HepG2 (cell line): ENCODE data around the gene MACROH2A1. TPM values are rescaled to one million over a fixed set of nuclear protein-coding genes. Genes with fewer than 3 reads are reported as not detected.

Experiments
- ATAC-seq: fragments of 200-7000 bp; cut with Tn5 transposase; 3 replicates; pipeline ENCODE4 v1.9.1; 2020; ENCODE audit warnings: mild to moderate bottlenecking, moderate library complexity
- BruUV-seq: library from RNA; stranded (reverse); fragments of 400-500 nt; replicated peaks from 2 replicates; lab custom pipeline; 2021; lab: Mats Ljungman, UMichigan
- CTCF ChIA-PET: fragments of 300-600 bp; formaldehyde crosslinking; extraction: SDS; loops from one replicate; lab custom pipeline; 2021; ENCODE audit warnings: low total read pairs, inconsistent platforms, low intra/inter-chr PET ratio; lab: Yijun Ruan, JAX
- POLR2A ChIA-PET: fragments of 350-600 bp; sonication (Branson Sonifier 250); formaldehyde crosslinking; loops from one replicate; lab custom pipeline; 2020; ENCODE audit warnings: antibody characterized with exemption, inconsistent platforms; lab: Yijun Ruan, JAX
- DNase-seq: peaks from one replicate; pipeline ENCODE4 v3.0.0-alpha.2; 2015; ENCODE audit warnings: low spot score
- FAIRE-seq: peaks from 3 replicates; lab custom pipeline; 2011; peaks lifted over from hg19 to GRCh38; lab: Jason Lieb, UNC
- H2AFZ ChIP-seq: one replicate; pipeline ENCODE4 v1.6.1; 2011; ENCODE audit warnings: low read length, inconsistent platforms
- H3K27ac ChIP-seq: fragments of 300-600 bp; 3 replicates; pipeline ENCODE4 v1.8.0; 2011; ENCODE audit warnings: mixed run types, mild to moderate bottlenecking, mixed read lengths, low read length, inconsistent platforms; ENCODE audit not compliant: insufficient read depth; ENCODE audit errors: extremely low read length
- H3K27me3 ChIP-seq, 2 experiments: fragments of 200-600 bp in 1 of 2; 2 replicates in 1 of 2; 3 replicates in 1 of 2; pipeline versions ENCODE4 v1.6.0 to v1.8.0; 2011; ENCODE audit warnings: low read length in 2 of 2, mild to moderate bottlenecking in 2 of 2, moderate library complexity in 2 of 2, inconsistent platforms in 1 of 2; ENCODE audit not compliant: insufficient read depth in 2 of 2, control insufficient read depth in 1 of 2
- H3K36me3 ChIP-seq, 2 experiments: fragments of 200-600 bp in 1 of 2; replicated peaks in 1 of 2; 2 replicates in 1 of 2; 3 replicates in 1 of 2; pipeline versions ENCODE4 v1.5.1 to v1.8.0; 2011; ENCODE audit warnings: low read length in 2 of 2, inconsistent platforms in 1 of 2; ENCODE audit not compliant: insufficient read depth in 2 of 2, control insufficient read depth in 1 of 2
- H3K4me1 ChIP-seq: 2 replicates; pipeline ENCODE4 v1.5.1; 2012; ENCODE audit warnings: low read length, inconsistent platforms; ENCODE audit not compliant: insufficient read depth
- H3K4me2 ChIP-seq: 2 replicates; pipeline ENCODE4 v1.6.0; 2011; ENCODE audit warnings: low read depth, low read length, inconsistent platforms
- H3K4me3 ChIP-seq, 3 experiments: fragments of 200-600 bp in 1 of 3; sonication (generic), shearing (Covaris generic) in 1 of 3; replicated peaks in 1 of 3; 2 replicates each; pipeline ENCODE4 v1.5.1; 2011 to 2016; ENCODE audit warnings: low read length in 3 of 3, inconsistent platforms in 2 of 3, low read depth in 2 of 3, mild to moderate bottlenecking in 2 of 3, control low read depth in 1 of 3, mixed read lengths in 1 of 3; ENCODE audit not compliant: insufficient read depth in 1 of 3
- H3K79me2 ChIP-seq: one replicate; pipeline ENCODE4 v1.6.1; 2011; ENCODE audit warnings: low read length, inconsistent platforms; ENCODE audit not compliant: insufficient read depth
- H3K9ac ChIP-seq: 2 replicates; pipeline ENCODE4 v1.6.0; 2011; ENCODE audit warnings: mild to moderate bottlenecking, low read depth, low read length, inconsistent platforms; ENCODE audit not compliant: insufficient read depth
- H3K9me3 ChIP-seq: 2 replicates; pipeline ENCODE4 v1.5.1; 2012; ENCODE audit warnings: mild to moderate bottlenecking, low read length
- H4K20me1 ChIP-seq: 2 replicates; pipeline ENCODE4 v1.6.0; 2011; ENCODE audit warnings: inconsistent platforms, mild to moderate bottlenecking, low read length, moderate library complexity; ENCODE audit not compliant: insufficient read depth
- CBX5 ChIP-seq: sonication (generic); formaldehyde crosslinking; IDR thresholded peaks from 2 replicates; pipeline ENCODE4 v1.4.0; 2020; ENCODE audit warnings: missing genetic modification reagents, borderline replicate concordance
- MBNL3 ChIP-seq: fragments of 250-450 bp; sonication (Bioruptor Pico); conservative IDR thresholded peaks from 2 replicates; pipeline ENCODE4 v1.8.0; 2022; ENCODE audit warnings: mild to moderate bottlenecking, inconsistent platforms
- NCOA1 ChIP-seq: sonication (generic); formaldehyde crosslinking; IDR thresholded peaks from 2 replicates; pipeline ENCODE4 v1.9.0; 2021; ENCODE audit warnings: missing genetic modification reagents
- SMAD9 ChIP-seq: sonication (generic); formaldehyde crosslinking; IDR thresholded peaks from 2 replicates; pipeline ENCODE4 v1.5.1; 2020; ENCODE audit warnings: mild to moderate bottlenecking, missing genetic modification reagents
- ZC3H13 ChIP-seq: sonication (generic); formaldehyde crosslinking; IDR thresholded peaks from 2 replicates; pipeline ENCODE4 v1.8.1; 2023; ENCODE audit warnings: mild to moderate bottlenecking, missing genetic modification reagents, moderate library complexity
- WGBS: methylation state at CpG from one replicate; pipeline ENCODE4 v1.1.6; 2017; ENCODE audit warnings: low lambda C conversion rate; 5-methylcytosine and 5-hydroxymethylcytosine counted together
- in situ Hi-C: cut with HindIII; loops from 2 replicates; pipeline ENCODE4 v1.10.0; 2017; ENCODE audit warnings: low pct_unique_long_range_greater_than_20kb; ENCODE audit not compliant: extremely low pct_ligation_motif_present
- intact Hi-C: fragments of 100-400 bp; cut with micrococcal nuclease; formaldehyde crosslinking; loops from one replicate; pipeline ENCODE4 v1.10.0; 2022; ENCODE audit not compliant: unreplicated experiment
- polyA plus RNA-seq, 8 experiments: library from polyadenylated mRNA; depleted of rRNA in 3 of 8; stranded (reverse) in 7 of 8; unstranded in 1 of 8; fragments of >200 nt; fragmentation: Illumina TruSeq in 4 of 8; extraction: Trizol in 4 of 8; gene quantifications; 2 replicates each; pipeline versions ENCODE4 v1.2.1 to v1.2.3, GENCODE V29; 2011 to 2016; ENCODE audit warnings: low read depth in 4 of 8, missing spikeins in 1 of 8, mixed read lengths in 1 of 8; ENCODE audit not compliant: insufficient read depth in 1 of 8
- total RNA-seq, 5 experiments: library from RNA; depleted of rRNA; stranded (reverse); fragments of >200 nt; fragmentation: Illumina TruSeq; extraction: Trizol; gene quantifications; 2 replicates each; pipeline ENCODE4 v1.2.3, GENCODE V29; 2016; ENCODE audit warnings: low read depth in 1 of 5
- TF ChIP-seq, protein P1 (sequence below), 2 experiments: sonication (generic) in 1 of 2; formaldehyde crosslinking in 1 of 2; IDR thresholded peaks; 2 replicates each; pipeline versions ENCODE4 v1.5.1 to v1.6.1; 2011 to 2020; ENCODE audit warnings: borderline replicate concordance in 1 of 2, low read depth in 1 of 2, low read length in 1 of 2, mild to moderate bottlenecking in 1 of 2, missing genetic modification reagents in 1 of 2, moderate library complexity in 1 of 2
- TF ChIP-seq, protein P2 (sequence below): sonication (generic); formaldehyde crosslinking; IDR thresholded peaks from 2 replicates; pipeline ENCODE4 v1.4.0; 2020; ENCODE audit warnings: missing genetic modification reagents, mild to moderate bottlenecking, borderline replicate concordance

Gene MACROH2A1
- total and polyA plus RNA-seq, 2 of the 13 experiments (the other 11 are each of a cell fraction or from before 2014, with no cell fraction given), result 69.1 to 158 TPM

DNA sequence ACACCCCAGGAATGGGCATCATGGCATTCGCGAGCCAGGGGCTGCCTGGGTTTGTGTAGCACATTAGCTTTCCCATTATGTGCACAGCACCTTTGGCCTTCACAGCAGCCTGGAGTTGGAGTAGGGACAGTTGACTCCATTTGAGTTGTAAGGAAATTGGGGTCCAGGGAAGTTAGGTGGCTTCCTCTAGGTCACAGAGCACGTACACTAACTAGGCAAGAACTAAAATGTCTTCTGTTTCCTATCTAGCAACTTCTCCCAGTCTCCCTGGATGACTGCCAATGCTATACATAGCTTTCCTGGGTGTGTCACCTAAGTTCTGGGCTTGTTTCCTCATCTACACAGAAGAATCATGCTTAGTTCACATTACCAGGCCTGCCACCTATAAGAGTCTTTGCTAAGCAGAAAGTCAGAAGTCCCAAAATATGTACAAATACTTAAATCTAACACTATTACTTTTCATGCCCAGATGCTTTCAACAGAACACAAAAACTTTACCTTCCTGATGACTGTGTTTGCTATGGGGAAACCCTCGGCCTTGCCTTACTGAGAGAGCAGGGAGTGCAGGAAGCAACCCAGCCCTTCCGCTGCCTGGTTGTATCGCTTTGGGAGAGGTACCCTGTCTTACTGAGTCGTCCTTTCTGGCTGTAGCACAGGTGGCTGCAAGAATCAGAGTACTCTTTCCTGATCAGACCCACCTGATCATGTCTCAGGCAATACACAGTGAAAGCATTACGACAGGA is 12.0 kb downstream of the MACROH2A1 start (continued):
- TF ChIP-seq, protein P1, sequence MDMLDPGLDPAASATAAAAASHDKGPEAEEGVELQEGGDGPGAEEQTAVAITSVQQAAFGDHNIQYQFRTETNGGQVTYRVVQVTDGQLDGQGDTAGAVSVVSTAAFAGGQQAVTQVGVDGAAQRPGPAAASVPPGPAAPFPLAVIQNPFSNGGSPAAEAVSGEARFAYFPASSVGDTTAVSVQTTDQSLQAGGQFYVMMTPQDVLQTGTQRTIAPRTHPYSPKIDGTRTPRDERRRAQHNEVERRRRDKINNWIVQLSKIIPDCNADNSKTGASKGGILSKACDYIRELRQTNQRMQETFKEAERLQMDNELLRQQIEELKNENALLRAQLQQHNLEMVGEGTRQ (IDR thresholded peaks at IDR 0.05; ENCODE audit: low read depth, low read length), result no peak
- TF ChIP-seq, protein P1 (CRISPR knock-in tag; IDR thresholded peaks at IDR 0.05; ENCODE audit: borderline replicate concordance), result no peak
- TF ChIP-seq, protein P2, sequence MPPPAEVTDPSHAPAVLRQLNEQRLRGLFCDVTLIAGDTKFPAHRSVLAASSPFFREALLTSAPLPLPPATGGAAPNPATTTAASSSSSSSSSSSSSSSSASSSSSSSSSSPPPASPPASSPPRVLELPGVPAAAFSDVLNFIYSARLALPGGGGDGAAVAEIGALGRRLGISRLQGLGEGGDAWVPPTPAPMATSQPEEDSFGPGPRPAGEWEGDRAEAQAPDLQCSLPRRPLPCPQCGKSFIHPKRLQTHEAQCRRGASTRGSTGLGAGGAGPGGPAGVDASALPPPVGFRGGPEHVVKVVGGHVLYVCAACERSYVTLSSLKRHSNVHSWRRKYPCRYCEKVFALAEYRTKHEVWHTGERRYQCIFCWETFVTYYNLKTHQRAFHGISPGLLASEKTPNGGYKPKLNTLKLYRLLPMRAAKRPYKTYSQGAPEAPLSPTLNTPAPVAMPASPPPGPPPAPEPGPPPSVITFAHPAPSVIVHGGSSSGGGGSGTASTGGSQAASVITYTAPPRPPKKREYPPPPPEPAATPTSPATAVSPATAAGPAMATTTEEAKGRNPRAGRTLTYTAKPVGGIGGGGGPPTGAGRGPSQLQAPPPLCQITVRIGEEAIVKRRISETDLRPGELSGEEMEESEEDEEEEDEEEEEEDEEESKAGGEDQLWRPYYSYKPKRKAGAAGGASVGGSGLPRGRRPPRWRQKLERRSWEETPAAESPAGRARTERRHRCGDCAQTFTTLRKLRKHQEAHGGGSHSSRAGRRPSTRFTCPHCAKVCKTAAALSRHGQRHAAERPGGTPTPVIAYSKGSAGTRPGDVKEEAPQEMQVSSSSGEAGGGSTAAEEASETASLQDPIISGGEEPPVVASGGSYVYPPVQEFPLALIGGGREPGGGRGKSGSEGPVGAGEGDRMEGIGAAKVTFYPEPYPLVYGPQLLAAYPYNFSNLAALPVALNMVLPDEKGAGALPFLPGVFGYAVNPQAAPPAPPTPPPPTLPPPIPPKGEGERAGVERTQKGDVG (CRISPR knock-in tag), result no peak

DNA sequence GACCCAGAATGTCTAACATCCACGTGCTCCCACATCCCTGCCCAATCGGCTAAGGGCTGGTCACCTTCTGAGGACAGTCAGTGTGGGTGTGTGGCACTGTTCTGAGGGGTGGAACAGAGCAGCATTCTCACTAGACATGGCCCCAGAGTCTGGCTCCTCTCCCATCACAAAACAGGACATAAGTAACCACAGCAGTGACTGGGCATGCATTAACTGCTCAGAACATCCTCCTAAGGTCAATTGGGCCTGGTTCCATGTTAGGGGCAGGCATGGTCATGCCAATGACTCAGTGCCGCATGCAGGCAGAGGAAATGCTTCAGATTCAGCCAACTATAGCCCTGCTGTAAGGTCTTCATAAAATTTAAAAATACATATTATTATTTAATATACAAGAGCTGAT is 12.9 kb downstream of the MACROH2A1 start:
- CTCF ChIA-PET, result no interaction called here
- peaks cover 31% of the 10 kb centered on the region for H3K79me2 ChIP-seq
- H3K4me2 ChIP-seq, result no peak overlapping the region
- H2AFZ ChIP-seq, result no peak overlapping the region
- no TSS peak for BruUV-seq
- H3K27me3 ChIP-seq, result no peaks in the 10 kb centered on the region
- TF ChIP-seq SMAD9 (CRISPR knock-in tag) (no peak), ZC3H13 (CRISPR knock-in tag) (no peak), CBX5 (CRISPR knock-in tag) (no peak), MBNL3 (CRISPR knock-in tag) (no peak), NCOA1 (no peak)
- no peak for FAIRE-seq
- WGBS, result 100% methylated on average over 3 of the region's 3 CpGs
- no peaks in the 10 kb centered on the region for H3K9me3 ChIP-seq
- no peak overlapping the region for H3K9ac ChIP-seq
- peaks cover 2% of the 10 kb centered on the region for H3K4me1 ChIP-seq
- intact Hi-C loops (no loop called here), in situ Hi-C loops (no loop called here)
- POLR2A ChIA-PET, result interaction anchor here (0.5 kb wide), 1 partner anchor 667 kb away, joined by 3 read pairs; no protein-coding TSS in a partner anchor
- peaks cover 10% of the 10 kb centered on the region for H4K20me1 ChIP-seq
- H3K36me3 ChIP-seq, result peaks cover 42 to 92% of the 10 kb centered on the region in 2 experiments
- H3K27ac ChIP-seq, result no peak overlapping the region
- H3K4me3 ChIP-seq, result no peak overlapping the region
- no peak for ATAC-seq
- DNase-seq, result no peak
